C1 segment of cervical spinal cord (tissue), 14 donors: ENCODE measurements around the gene GNGT2.

Experiments used
- DNase-seq, 14 donors: peaks; one replicate each; lab custom pipeline; 2025; lab: John Stamatoyannopoulos, UW

The GNGT2 gene

DNA sequence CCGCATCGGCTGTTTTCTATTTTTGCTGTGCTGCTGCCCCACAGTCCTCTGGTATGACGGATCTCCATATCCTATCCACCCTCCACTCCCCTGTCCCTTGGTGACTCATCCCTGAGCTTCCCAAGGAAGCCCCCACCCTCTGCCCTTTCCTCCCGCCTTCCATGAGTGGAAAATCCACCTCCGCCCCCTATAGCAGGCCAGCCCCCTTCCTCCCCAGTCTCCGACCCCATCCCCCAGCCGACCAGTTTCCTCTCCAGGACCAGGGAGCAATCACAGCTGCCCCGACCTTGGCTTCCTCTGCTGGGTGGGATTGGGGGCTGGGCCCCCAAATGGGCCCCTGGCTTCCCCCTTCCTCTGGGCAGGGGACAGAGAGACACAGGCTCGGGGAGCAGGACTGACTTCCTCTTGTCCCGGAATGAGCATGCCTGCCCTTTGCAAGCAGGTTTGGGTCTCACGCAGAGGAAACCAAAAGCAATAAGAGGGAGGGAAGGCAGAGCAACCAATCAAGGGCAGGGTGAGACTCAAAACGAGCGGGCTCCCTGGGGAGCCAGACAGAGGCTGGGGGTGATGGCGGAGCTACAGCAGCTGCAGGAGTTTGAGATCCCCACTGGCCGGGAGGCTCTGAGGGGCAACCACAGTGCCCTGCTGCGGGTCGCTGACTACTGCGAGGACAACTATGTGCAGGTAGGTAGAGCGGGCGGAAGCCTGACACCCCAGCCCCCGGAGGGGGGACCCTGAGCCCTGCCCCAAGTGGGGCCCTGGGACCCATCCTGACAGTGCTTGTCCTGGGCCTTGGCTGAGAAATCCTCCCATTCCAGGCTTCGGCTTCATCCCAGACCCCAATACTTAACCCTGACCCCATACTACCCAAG is at the start of gene GNGT2, which contains the start of gene ABI3:
TSS of gene GNGT2 (minus strand) at position 417 of the 872 bp plus-strand sequence. CDS start 3,152 bp downstream, outside the sequence.
TSS of gene ABI3 (plus strand) at position 550 of the 872 bp plus-strand sequence. CDS start at position 568, 18 bp downstream.
- peak in 8 of 14 donors; percentile 15 to 59 (median 30) for DNase-seq

DNA sequence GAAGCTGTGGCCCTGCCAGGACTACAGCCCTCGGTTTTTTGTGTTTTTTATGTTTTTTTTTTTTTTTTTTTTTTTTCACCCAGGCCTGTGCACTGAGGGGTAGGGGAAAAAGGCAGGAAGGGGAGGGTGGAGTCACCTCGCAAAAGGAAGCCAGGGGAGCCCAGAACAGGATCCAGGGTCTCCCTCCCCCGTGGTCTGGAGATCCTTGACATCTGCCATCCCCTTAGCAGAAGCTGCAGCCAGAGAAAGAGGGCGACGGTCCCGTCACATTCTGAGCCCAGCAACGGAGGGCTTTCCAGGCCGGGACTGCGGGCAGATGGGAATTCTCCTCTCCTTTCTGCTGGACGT is 49.3 kb upstream of the GNGT2 start:
- no peak for DNase-seq

DNA sequence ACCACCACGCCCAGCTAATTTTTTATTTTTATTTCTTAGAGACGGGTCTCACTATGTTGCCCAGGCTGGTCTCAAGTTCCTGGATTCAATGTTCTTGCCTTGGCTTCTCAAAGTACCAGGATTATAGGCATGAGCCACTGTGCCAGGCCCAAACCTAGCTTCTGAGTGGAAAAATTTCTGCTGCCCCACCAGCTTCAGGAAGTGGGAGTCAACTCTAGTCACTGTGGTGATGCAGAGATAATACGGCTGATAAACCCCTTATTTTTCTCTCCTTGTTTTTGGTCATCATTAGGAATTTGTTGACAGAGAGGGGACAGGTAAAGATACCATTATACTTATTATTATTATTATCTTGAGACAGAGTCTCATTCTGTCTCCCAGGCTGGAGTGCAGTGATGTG is 48.0 kb upstream of the GNGT2 start:
- DNase-seq: no peak

DNA sequence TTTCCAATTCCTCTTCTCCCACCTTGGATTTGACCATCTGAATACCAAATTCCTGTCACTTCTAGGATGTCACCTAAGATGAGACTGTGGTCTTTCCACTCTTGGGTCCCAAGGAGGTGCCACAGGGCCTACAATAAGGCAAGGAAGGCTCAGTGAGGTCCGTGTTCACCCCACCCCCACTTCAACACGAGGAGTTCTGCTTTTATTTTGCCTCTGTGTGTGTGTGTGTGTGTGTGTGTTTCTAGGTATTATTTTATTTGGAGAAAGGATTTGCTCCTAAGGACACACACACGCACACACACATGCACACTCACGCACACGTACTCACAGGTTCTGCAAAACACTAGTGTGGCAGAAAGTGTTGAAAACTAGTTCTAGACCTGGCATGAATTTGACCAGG is 44.8 kb upstream of the GNGT2 start:
- no peak for DNase-seq

DNA sequence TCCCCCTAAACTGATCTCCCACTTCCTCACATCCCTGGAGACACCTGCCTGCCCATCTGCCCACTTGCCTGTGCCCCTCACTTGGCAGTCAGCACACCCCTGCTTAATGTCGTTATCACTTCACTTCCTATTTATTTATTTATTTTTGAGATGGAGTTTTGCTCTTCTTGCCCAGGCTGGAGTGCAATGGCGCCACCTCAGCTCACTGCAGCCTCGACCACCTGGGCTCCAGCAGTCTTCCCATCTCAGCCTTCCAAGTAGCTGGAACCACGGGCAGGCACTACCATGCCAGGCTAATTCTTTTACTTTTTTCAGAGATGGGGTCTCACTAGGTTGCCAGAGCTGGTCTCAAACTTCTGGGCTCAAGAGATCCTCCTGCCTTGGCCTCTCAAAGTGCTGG is 43.7 kb upstream of the GNGT2 start:
- no peak for DNase-seq

DNA sequence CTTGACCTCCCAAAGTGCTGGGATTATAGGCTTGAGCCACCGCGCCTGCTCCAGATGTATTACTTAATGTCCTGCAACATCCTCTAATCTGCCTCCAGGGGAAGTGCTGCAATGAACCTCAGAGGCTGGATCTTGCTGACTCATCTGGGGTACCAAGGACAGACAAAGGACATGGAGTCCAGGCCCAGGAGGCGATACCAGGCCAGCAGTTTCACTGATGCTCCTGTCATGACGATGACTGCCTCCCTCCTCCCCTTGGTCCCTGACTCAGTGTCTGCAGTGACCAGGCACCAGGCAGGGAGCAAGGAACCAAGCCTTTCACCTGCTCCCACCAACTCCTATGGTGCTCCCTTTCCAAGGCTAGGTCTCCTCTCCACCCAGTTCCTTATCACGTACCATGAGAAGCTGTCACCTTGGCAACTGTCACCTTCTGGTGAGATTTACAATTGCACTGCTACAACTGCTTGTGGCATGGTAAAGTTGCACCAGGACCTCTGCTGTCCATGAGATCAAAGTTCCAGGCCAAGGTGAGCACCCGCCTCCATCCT is 41.8 kb upstream of the GNGT2 start:
- DNase-seq: no peak

DNA sequence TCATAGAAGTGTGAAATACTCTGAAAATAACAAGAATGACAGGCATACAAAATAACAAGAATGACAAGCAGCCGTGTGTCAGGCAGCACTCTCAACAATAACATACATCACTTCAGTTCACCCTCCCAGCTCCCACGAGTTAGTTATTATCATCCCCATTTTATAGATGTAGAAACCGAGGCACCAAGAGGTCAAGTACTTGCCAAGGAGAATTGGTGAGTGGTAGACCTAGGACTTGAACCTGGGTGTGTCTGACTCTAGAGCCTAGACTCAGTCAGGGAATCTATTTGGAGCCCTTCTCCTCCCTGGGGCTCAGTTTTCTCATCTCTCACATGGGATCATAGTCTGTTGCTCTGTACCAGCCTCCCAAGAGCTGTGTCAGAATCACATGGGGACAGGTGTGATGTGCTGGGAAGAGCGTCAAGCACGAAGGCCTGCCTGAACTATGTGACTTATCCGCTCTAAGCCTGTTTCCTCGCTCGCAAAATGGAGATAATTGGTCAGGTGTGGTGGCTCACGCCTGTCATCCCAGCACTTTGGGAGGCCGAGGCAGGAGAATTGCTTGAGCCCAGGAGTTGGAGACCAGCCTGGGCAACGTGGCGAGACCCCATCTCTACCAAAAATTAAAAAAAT is 39.6 kb upstream of the GNGT2 start:
- no peak for DNase-seq

DNA sequence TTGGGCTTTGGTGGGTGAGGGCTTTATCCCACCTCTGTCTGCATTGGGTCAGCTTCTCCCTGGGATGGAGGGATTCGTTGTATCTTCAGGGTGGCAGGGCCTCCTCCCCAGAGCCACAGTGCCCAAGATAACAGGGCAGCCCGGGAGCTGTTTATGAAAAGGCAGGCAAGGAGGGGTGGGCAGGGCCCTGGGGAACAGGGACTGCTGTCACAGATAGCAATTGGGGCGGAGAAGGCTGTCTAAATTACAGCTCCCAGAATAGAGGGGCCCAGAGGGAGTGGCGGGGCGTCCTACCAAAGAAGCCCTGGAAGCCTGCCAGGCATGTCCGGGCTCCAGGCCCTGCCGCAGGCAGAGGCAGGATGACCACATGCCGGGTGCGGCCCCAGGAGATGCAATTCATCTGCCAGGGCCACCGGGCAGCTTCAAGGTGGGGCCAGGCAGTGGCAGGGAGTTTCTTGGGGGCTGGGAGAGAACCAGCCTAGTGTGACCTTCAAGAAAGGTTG is 39.0 kb upstream of the GNGT2 start:
- DNase-seq: peak in 1 of 14 donors; percentile 7

DNA sequence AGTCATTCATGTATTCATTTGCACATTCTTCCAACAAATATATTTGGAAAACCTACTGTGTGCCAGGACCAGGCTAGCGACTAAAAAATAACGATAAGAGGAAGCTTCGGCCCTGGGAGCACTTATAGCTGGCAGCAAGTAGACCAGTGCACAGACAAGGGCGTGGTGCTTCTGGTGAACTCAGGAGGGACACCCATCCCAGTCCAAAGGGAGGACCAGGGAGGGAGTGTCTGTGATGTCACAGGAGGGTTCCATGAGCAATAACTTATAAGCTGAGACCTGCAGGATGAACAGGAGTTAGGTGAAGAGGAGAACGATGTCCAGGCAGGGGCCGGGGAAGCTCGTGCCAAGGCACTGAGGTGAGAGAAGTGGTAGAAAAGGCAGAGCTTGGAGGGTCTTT is 37.6 kb upstream of the GNGT2 start:
- DNase-seq: no peak

DNA sequence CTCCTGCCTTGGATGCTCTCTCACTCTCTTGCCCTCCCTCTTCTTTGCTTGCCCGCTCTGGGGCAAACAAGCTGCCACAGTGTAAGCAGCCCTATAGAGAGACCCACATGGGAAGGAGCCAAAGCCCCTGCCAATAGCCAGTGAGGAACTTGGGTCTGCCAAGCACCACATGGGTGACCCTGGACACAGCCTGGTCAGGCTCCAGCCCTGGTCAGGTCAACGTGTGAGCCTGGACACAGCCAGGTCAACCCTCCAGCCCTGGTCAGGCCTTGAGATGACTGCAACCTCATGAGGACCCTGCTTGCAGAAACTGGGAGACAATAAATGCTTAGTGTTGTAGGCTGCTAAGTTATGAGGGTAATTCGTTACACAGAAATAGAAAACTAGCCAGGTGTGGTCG is 34.5 kb upstream of the GNGT2 start:
- DNase-seq: no peak

DNA sequence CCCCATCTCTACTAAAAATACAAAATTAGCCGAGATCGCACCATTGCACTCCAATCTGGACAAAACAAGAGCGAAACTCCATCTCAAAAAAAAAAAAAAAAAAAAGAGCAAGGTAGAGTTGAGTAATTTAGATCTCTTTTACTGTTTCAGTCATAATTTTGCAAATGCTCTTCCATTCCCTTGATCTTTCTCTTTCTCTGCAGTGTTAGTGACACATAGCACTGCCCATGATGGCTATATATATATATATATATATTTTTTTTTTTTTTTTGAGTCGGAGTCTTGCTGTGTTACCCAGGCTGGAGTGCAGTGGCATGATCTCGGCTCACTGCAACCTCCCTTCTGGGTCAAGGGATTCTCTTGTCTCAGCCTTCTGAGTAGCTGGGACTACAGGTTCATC is 32.4 kb upstream of the GNGT2 start:
- no peak for DNase-seq

DNA sequence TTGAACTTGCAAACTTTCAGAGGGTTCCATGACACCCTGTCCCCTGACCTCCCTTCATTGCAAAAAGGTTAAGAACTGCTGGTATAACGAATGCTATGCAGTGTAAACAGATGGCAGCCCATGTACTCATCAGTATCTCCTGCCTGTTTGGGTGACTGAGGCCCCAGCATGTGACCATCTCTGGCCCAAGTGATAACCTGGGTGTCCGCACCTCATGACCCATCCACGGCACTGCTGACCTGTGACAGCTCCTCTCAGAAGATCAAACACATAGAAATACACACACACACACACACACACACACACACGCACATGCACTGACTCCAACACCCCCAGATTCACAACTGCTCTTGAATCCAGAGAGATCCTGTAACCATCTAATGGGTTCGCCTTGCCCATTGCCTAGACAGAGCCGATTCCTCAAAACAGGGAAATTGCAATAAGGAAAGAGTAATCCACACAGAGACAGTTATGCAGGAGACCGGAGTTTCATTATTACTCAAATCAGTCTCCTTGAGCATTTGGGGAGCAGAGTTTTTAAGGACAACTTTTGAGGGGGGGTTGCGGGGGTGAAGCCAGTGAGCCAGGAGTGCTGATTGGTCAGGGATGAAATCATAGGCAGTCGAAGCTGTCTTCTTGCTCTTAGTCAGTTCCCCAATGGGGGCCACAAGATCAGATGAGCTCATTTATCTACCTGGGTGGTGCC is 31.5 kb upstream of the GNGT2 start:
- no peak for DNase-seq

DNA sequence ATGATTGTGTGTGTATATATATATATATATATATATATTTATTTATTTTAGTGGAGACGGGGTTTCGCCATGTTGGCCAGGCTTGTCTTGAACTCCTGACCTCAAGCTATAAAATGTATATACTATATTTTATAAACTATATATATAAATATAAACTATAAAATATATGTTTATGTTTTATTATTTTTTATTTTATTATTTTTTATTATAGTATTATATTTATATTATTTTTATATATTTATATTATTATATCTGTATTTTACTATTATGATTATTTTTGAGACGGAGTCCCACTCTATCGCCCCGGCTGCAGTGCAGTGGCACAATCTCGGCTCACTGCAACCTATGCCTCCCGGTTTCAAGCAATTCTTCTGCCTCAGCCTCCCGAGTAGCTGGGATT is 30.7 kb upstream of the GNGT2 start:
- no peak for DNase-seq

DNA sequence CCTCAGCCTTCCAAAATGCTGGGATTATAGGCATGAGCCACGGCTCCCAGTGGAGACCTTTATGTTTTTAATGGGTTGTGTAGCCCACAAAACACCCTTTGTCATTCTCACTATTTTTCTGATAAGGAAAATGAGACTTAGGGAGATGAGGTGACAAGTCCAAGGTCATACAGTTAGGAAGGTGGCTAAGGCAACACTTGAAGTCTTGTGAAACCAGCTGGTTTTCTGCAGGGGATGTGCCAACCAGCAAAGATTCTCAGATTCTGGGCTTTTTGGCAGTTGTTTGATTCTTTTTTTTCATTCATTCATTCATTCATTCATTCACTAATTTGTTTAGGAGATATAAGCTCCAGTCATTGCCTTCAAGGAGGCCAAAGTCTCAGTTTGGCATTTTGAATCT is 30.2 kb upstream of the GNGT2 start:
- no peak for DNase-seq

DNA sequence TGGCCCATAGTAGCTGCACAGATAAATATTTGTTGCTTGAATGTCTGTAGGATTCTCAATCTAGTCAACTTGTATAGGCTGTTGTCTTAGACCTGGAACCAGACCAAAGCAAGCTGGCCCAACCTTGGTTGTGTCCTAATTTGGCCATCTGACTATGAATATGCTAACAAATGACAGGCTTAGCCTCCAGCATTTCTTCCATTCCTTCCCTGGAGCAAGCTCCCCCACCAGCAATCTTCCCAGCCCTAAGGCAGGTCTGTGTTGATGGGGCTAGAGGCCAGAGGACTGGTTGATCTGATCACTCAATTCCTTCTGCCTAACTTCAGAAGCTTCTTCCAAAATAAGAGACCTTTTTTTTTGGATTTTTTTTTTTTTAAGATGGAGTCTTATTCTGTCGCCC is 29.6 kb upstream of the GNGT2 start:
- no peak for DNase-seq

DNA sequence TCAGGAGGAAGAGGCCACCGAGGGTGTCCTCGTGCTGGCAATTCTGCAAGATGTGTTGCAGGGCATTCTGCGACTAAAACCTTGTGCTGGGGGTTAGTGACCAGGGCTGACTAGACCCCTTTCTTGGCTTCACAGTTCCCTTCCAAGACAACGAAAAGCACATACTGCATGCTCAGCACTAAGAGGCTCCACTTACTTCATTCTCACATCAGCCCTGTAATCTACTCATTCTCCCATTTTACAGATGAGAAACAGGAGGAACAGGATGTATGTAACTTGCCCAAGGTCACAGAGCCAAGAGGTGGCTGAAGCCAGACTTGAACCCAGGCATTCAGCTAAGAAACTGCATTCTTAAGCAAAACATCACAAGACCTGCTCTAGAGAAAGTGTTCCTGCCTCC is 25.5 kb upstream of the GNGT2 start:
- DNase-seq: no peak

DNA sequence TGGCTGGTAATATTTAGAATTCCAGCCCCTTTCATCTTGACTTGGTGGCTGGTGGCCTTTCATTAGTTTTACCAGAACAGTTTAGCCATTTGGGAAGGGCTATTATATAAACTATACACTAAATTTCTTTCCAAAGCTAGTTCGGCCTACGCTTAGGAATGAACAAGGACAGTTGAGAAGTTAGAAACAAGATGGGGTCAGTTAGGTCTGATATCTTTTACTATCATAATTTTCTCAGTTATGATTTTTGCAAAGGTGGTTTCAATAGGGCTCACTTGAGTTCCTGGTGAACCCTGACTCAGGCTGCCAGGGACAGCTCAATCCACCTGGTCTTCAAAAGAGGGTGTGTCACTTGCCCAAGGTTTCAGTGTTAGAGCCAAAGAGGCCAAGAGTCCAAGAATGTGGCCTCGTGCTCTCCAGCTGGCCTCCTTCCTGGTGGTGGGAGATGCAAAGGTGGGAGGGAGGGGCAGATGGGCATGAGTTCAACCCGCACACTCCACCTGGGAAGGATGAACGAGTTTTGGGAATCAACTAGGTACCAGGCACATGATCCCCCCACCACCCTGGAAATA is 24.2 kb upstream of the GNGT2 start:
- no peak for DNase-seq

DNA sequence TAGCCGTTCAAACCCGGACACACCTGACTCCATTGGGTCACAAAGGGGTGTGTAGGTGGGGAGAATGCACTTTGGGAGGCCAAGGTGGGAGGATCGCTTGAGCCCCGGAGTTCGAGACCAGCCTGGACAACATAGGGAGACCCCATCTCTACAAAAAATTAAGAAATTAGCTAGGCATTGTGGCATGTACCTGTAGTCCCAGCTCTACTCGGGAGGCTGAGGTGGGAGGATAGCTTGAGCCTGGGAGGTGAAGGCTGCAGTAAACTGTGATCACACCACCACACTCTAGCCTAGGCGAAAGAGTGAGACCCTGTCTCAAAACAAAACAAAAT is 21.2 kb upstream of the GNGT2 start:
- DNase-seq: no peak

DNA sequence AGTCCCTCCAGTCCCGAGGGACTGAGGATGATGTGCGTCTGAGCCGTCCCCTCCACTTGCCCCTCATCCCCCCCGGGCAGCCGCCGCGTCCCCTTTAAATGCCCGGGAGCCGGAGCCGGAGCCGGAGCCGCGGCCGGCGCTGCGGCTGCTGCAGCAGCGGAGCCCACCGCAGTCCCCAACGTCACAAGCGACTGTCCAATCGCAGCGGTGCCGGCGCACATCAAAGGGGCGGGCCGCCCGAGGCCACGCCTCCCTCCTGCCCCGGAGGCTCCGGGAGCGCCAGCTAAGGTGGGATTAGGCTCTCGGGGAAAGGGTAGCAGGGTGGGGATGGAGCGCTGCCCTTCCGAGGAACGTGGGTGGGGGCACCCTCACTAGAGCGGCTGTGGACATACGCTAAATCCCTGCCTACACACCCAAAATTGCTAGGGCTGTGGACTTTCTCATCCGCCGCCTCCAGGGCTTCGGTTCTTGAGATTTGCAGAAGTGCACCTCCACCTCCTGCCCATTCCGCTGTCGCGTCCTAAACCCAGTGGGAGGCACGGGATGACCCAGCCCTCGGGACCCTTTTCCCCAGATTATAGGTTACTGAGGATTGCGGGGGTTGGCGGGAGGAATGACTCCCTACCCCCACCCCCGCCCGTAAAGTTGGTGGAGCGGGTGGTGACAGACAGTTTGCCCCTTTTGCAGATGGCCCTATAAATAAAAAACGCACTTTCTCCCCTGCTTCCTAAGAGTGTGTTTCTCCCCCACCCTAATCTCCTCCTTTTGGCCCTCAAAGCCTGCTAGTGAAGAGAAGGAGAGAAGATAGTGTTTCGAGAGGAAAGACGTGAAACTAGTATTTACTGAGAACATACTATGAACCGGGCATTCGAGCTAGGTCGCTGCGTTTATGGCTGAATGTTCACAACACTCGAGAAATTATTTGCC is 20.5 kb upstream of the GNGT2 start, which contains the start of gene PHOSPHO1:
TSS of gene PHOSPHO1 (minus strand) at position 152 of the 927 bp plus-strand sequence. CDS start 4,096 bp downstream, outside the sequence.
- DNase-seq: peak in 11 of 14 donors; percentile 35 to 73 (median 56)

DNA sequence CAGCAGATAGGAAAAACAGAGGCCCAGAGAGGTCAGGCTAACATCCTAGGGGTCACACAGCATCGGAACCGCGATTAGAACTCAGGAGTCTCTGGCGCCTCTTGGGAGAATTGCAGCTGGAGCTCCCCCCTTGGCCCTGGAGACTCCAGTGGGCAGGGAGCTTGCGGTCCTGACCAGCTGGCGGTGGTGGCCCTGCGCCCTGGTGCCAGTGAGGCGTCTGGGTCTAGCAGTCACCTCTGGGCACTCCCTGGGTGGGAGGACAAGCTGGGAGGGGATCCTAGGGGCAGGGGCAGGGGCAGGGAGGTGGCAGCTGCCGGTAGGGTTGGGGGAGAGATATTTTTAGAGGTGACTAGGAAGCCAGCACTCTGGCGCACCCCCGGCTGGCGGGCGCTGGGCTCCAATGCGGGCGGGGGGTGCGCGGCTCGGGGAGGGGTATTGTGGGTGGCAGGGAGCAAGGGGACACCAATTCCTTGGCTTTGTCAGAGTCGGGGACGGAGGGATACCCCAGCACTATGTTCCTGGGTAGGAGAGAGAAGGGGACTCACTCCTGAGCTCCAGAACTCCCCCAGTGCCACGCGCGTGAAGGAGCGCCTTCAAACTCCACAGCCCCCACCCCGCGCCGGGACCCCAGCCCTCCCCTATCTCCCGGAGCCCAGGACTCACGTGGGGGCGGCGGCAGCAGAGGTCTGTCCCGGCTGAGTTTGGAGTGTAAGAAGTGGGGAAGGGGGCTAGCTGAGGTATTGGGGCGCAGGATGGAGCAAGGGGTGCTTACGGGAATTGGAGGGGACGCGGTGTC is 19.6 kb upstream of the GNGT2 start:
- peak in 2 of 14 donors; percentile 8 to 32 for DNase-seq
